Epithelial cell of esophagus (primary cell): ENCODE results near the gene SMCHD1.
"Not testable (repeated sequence)": the region's sequence is repeated elsewhere in the genome, so short reads cannot be mapped to it uniquely, and the experiment has no call there.

Experiments
- DNase-seq: peaks from one replicate; pipeline ENCODE4 v3.0.0; 2010; ENCODE audit warnings: low read depth
- H3K4me3 ChIP-seq: 2 replicates; pipeline ENCODE4 v1.5.1; 2011; ENCODE audit warnings: mild to moderate bottlenecking, low read length, control low read depth
- CTCF ChIP-seq: IDR thresholded peaks from 2 replicates; pipeline ENCODE4 v1.5.1; 2011; ENCODE audit warnings: low read depth, mild to moderate bottlenecking, low read length, control low read depth, inconsistent platforms; ENCODE audit not compliant: insufficient read depth; ENCODE audit errors: missing control alignments

SMCHD1 gene

DNA sequence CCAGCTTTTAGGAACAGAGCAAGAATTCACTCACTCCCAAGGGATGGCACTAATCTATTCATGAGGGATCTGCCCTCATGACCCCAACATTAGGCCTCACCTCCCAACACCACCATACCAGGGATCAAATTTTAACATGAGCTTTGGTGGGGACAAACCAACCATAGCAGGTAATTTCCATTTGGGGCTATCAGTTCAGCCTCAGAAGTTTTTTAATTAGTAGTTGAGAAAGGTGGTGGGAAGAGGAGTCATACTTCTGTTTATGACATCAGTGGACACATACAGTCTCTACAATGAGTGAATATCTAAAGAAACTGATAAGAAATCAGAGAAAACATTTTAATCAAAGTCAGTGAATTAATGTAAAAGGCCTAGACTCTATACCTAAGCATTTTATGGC lies 131.7 kb downstream of the SMCHD1 start:
- no peak overlapping the region for H3K4me3 ChIP-seq
- no peak for TF ChIP-seq CTCF
- DNase-seq, result no peak

DNA sequence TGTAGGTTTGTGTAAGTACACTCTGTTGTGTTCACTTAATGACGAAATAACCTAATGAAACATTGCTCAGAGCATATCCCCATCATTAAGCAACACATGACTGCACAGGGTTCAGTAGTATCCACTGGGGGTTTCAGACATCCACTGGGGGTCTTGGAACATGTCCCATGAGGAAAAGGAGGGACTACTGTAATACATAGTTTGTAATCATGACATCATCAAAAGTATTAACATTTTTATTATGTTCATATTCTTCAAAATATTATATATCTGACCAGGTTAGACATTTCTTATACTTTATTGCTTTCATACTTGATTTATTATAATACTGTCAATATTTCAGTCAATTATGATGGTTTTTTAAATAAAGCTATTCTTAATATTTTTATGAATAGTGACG lies 136.9 kb downstream of the SMCHD1 start:
- no peak overlapping the region for H3K4me3 ChIP-seq
- no peak for TF ChIP-seq CTCF
- DNase-seq, result no peak

DNA sequence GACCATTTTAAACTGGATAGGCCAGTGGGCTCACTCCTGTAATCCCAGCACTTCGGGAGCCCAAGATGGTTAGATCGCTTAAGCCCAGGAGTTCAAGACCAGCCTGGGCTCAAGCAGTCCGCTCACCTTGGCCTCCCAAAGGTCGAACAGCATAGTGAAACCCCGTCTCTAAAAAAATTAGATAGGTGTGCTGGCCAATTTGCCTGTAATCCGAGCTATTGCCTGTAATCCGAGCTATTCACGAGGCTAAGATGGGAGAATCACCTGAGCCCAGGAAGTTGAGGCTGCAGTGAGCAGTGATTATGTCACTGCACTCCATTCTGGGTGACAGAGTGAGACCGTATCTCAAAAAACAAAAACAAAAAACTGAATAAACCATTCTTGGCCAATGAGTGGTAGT lies 138.6 kb downstream of the SMCHD1 start:
- no peak for DNase-seq
- no peak for TF ChIP-seq CTCF
- no peak overlapping the region for H3K4me3 ChIP-seq

DNA sequence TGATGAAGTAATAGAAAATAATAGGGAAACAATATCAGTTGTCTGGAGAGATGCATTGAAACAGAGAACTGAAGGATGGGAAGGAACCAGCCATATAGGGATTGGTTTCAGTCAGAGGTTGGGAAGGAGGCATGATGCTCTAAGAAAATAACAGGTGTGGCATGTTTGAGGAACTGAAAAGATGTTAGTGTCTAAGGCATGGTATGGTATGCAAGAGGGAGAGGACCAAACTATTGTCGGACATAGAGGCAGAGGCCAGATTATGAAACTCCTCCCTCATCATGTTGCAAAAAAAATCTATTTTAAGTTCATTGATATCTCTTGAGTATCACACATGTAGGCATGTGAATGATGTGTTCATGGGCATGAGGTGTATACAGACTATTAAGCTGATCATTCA lies 142.4 kb downstream of the SMCHD1 start:
- TF ChIP-seq CTCF, result no peak
- no peak for DNase-seq
- no peak overlapping the region for H3K4me3 ChIP-seq

DNA sequence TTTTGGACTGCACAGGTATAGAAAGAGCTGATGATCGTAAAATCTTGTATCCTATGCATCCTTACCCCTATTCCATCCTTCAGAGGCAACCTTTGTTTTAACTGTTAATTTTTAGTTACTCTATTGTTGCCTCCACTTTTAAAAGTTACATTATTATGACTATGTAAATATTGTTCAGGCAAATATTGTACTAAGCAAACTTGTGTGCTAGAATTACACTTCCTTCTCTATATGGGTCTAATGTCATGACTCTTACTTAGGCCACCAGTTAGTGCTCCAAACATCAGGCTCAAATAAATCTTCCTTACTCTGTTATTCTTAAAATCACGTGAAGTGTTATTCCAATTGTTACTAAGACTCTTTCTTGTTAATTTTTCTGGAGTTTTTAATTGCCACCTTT lies 143.8 kb downstream of the SMCHD1 start:
- TF ChIP-seq CTCF, result no peak
- no peak for DNase-seq
- H3K4me3 ChIP-seq, result no peak overlapping the region

GRCh38 chr18:2805970-2806943 lies 150.7 kb downstream of the SMCHD1 start:
- no peak for TF ChIP-seq CTCF
- no peak for DNase-seq
- no peak overlapping the region for H3K4me3 ChIP-seq

DNA sequence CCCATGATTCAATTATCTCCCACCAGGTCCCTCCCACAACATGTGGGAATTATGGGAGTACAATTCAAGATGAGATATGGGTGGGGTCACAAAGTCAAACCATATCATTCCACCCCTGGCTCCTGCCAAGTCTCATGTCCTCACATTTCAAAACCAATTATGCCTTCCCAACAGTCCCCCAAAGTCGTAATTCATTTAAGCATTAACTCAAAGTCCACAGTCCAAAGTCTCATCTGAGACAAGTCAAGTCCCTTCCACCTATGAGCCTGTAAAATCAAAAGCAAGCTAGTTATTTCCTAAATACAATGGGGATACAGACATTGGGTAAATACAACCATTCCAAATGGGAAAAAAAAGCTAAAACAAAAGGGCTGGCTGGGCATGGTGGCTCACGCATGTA lies 153.1 kb downstream of the SMCHD1 start:
- DNase-seq, H3K4me3 ChIP-seq: not testable (repeated sequence)

GRCh38 chr18:2809666-2810183 lies 154.2 kb downstream of the SMCHD1 start:
- DNase-seq, H3K4me3 ChIP-seq: not testable (repeated sequence)
